IMR-90 (cell line): ENCODE results near the gene GRAMD1C. TPM values are rescaled to one million over a fixed set of nuclear protein-coding genes. Genes with fewer than 3 reads are reported as not detected.

Source experiments
- ATAC-seq: fragments of 200-7000 bp; cut with Tn5 transposase; 2 replicates; pipeline ENCODE4 v1.9.1; 2020; ENCODE audit warnings: low read depth, mild to moderate bottlenecking, moderate library complexity
- BruUV-seq: library from RNA; stranded (reverse); fragments of 400-500 nt; replicated peaks from 2 replicates; lab custom pipeline; 2021; lab: Mats Ljungman, UMichigan
- CTCF ChIA-PET: fragments of 300-600 bp; formaldehyde crosslinking; extraction: SDS; loops from one replicate; lab custom pipeline; 2021; ENCODE audit warnings: antibody characterized with exemption; lab: Yijun Ruan, JAX
- POLR2A ChIA-PET: fragments of 300-600 bp; sonication (Branson Sonifier 250); formaldehyde crosslinking; loops from one replicate; lab custom pipeline; 2022; ENCODE audit warnings: antibody characterized with exemption; ENCODE audit not compliant: unreplicated experiment; lab: Charles Lee
- DNase-seq: peaks from one replicate; pipeline ENCODE4 v3.0.0; 2013
- H2AFZ ChIP-seq: replicated peaks from 2 replicates; pipeline ENCODE3; 2013; ENCODE audit warnings: low read length, mild to moderate bottlenecking; ENCODE audit not compliant: poor library complexity
- H2AK5ac ChIP-seq: 2 replicates; pipeline ENCODE4 v1.6.1; 2013; ENCODE audit warnings: low read depth, low read length, inconsistent platforms
- H2AK9ac ChIP-seq: replicated peaks from 2 replicates; pipeline ENCODE3; 2013; ENCODE audit warnings: mild to moderate bottlenecking, low read depth, low read length, moderate library complexity; ENCODE audit not compliant: poor library complexity
- H2BK120ac ChIP-seq: 2 replicates; pipeline ENCODE4 v1.6.1; 2013; ENCODE audit warnings: low read depth, low read length, inconsistent platforms
- H2BK15ac ChIP-seq: 3 replicates; pipeline ENCODE4 v1.6.1; 2013; ENCODE audit warnings: low read depth, low read length, inconsistent platforms
- H2BK20ac ChIP-seq: 2 replicates; pipeline ENCODE4 v1.6.1; 2013; ENCODE audit warnings: low read depth, mild to moderate bottlenecking, inconsistent platforms, low read length, moderate library complexity
- H2BK5ac ChIP-seq: 2 replicates; pipeline ENCODE4 v1.6.1; 2013; ENCODE audit warnings: mild to moderate bottlenecking, low read depth, low read length, inconsistent platforms; ENCODE audit not compliant: poor library complexity, severe bottlenecking
- H3K14ac ChIP-seq: replicated peaks from 2 replicates; pipeline ENCODE4 v1.6.1; 2013; ENCODE audit warnings: low read depth, low read length, inconsistent platforms
- H3K18ac ChIP-seq: 2 replicates; pipeline ENCODE4 v1.6.1; 2013; ENCODE audit warnings: low read depth, low read length, control low read depth
- H3K23ac ChIP-seq: 2 replicates; pipeline ENCODE4 v1.6.1; 2013; ENCODE audit warnings: low read depth, low read length, inconsistent platforms
- H3K27ac ChIP-seq: 2 replicates; pipeline ENCODE4 v1.5.1; 2013; ENCODE audit warnings: mild to moderate bottlenecking, control low read depth, low read length; ENCODE audit not compliant: insufficient read depth
- H3K27me3 ChIP-seq: 2 replicates; pipeline ENCODE4 v1.6.1; 2013; ENCODE audit warnings: low read length; ENCODE audit not compliant: control insufficient read depth, insufficient read depth
- H3K36me3 ChIP-seq: 2 replicates; pipeline ENCODE4 v1.6.1; 2013; ENCODE audit warnings: low read length, mixed read lengths; ENCODE audit not compliant: control insufficient read depth, insufficient read depth
- H3K4ac ChIP-seq: 2 replicates; pipeline ENCODE4 v1.6.1; 2013; ENCODE audit warnings: low read depth, low read length, inconsistent platforms
- H3K4me1 ChIP-seq: 2 replicates; pipeline ENCODE4 v1.6.1; 2013; ENCODE audit warnings: low read length, mixed read lengths; ENCODE audit not compliant: control insufficient read depth, insufficient read depth
- H3K4me2 ChIP-seq: 2 replicates; pipeline ENCODE4 v1.6.1; 2013; ENCODE audit warnings: low read depth, mild to moderate bottlenecking, control low read depth, low read length, moderate library complexity
- H3K4me3 ChIP-seq: 2 replicates; pipeline ENCODE4 v1.5.1; 2013; ENCODE audit warnings: low read depth, mild to moderate bottlenecking, control low read depth, low read length, moderate library complexity; ENCODE audit not compliant: insufficient read depth
- H3K56ac ChIP-seq: 2 replicates; pipeline ENCODE4 v1.6.1; 2013; ENCODE audit warnings: low read length, inconsistent platforms; ENCODE audit not compliant: insufficient read depth; ENCODE audit errors: extremely low read depth
- H3K79me1 ChIP-seq, 2 experiments: 2 replicates each; pipeline ENCODE4 v1.6.1; 2013; ENCODE audit warnings: low read length in 2 of 2, inconsistent platforms in 1 of 2, low read depth in 1 of 2
- H3K9ac ChIP-seq: 2 replicates; pipeline ENCODE4 v1.6.1; 2013; ENCODE audit warnings: low read depth, low read length, control low read depth
- H3K9me1 ChIP-seq: 2 replicates; pipeline ENCODE4 v1.6.1; 2013; ENCODE audit warnings: low read length, inconsistent platforms; ENCODE audit not compliant: insufficient read depth
- H3K9me3 ChIP-seq: 2 replicates; pipeline ENCODE4 v1.6.1; 2013; ENCODE audit warnings: low read length; ENCODE audit not compliant: control insufficient read depth, insufficient read depth
- H4K20me1 ChIP-seq: 2 replicates; pipeline ENCODE4 v1.6.1; 2013; ENCODE audit warnings: low read length, inconsistent platforms; ENCODE audit not compliant: insufficient read depth
- H4K5ac ChIP-seq: 2 replicates; pipeline ENCODE4 v1.6.1; 2013; ENCODE audit warnings: mild to moderate bottlenecking, low read depth, low read length, control low read depth
- H4K8ac ChIP-seq, 2 experiments: 2 replicates each; pipeline ENCODE4 v1.6.1; 2013; ENCODE audit warnings: low read depth in 2 of 2, low read length in 2 of 2, control low read depth in 1 of 2, inconsistent platforms in 1 of 2
- H4K91ac ChIP-seq: 2 replicates; pipeline ENCODE4 v1.6.1; 2013; ENCODE audit warnings: low read depth, low read length, inconsistent platforms; ENCODE audit not compliant: insufficient read depth
- BHLHE40 ChIP-seq: fragments of 150-350 bp; IDR thresholded peaks from 2 replicates; pipeline ENCODE4 v1.6.1; 2016; ENCODE audit warnings: mild to moderate bottlenecking, low read depth, low read length
- MAZ ChIP-seq: IDR thresholded peaks from 2 replicates; pipeline ENCODE4 v1.6.1; 2012; ENCODE audit warnings: low read depth, mild to moderate bottlenecking, low read length, improper control_type of control experiment, moderate library complexity, borderline replicate concordance
- WGBS, 2 experiments: methylation state at CpG; one replicate each; pipeline versions ENCODE4 v1.1.5 to v1.1.7; 2013; ENCODE audit warnings: missing lambda C conversion rate in 2 of 2; ENCODE audit not compliant: insufficient read length in 1 of 2; ENCODE audit errors: extremely low coverage in 2 of 2; 5-methylcytosine and 5-hydroxymethylcytosine counted together
- dilution Hi-C: fragments of 300-500 bp; cut with HindIII; formaldehyde crosslinking; loops from one replicate; pipeline ENCODE4 v1.14.3; 2018; ENCODE audit warnings: low sequenced_read_pairs; ENCODE audit not compliant: unreplicated experiment
- in situ Hi-C: fragments of 300-500 bp; cut with MboI; formaldehyde crosslinking; loops from 3 replicates; pipeline ENCODE4 v1.14.3; 2019; ENCODE audit warnings: low sequenced_read_pairs, inconsistent platforms, mixed read lengths
- intact Hi-C: fragments of 100-400 bp; cut with micrococcal nuclease; formaldehyde crosslinking; loops from 2 replicates; pipeline ENCODE4 v1.10.0; 2022
- polyA plus RNA-seq, 3 experiments: library from polyadenylated mRNA; depleted of rRNA; stranded (reverse); fragments of >200 nt; gene quantifications; 2 replicates each; pipeline ENCODE4 v1.2.3, GENCODE V29; 2012; ENCODE audit warnings: low replicate concordance in 1 of 3
- total RNA-seq: library from RNA; depleted of rRNA; stranded (reverse); fragments of >200 nt; gene quantifications from 2 replicates; pipeline ENCODE4 v1.2.3, GENCODE V29; 2012

Gene GRAMD1C
- total and polyA plus RNA-seq, 2 of the 4 experiments (the other 2 are of a cell fraction): 2.5 to 5.0 TPM

- TF ChIP-seq MAZ: peak; percentile 26; the same call in 1 of the 2 replicates
These were observed 108.9 kb downstream of the GRAMD1C start, which contains the start of gene ZDHHC23 (continued) for GRCh38 chr3:113947372-113948014.

DNA sequence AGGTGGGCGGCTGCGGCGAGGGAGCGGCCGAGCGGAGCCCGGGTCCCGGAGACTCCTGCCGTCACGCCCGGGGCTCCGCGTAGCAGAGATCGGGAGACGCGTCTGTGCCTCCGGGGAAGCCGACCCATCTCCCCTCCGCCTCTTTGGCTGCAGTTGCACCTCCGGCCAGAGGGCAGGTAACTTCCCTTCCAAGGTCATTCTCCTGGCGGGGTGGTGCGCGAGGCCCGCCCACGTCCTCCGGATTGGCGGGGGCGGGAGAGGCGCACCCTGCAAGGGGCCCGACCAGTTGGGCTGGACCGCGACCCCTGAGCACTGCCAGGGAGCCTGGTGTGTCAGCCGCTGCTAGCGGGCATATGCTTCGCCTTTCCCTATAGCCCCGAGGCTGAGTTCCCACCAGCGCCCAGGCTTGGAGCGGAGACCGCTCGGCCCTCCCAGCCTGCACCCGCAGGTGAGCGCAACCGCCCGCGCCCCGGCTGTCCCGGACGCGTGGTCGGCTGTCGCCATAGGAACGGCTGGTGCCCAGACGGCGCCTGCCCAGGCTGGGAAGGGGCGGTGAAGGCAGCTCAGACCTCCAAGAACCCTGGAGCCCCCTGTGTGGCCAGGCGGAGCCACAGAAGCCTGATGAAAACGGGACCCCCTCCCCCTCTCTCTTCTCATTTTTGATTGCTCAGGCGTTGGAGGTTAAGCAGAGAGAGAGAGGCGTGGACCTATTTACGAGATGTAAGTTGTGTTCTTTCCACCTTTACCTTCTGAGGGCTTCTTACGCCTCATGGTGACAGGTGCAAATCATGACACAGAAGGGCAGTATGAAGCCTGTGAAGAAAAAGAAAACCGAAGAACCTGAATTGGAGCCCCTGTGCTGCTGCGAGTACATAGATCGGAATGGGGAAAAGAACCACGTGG is 109.7 kb downstream of the GRAMD1C start:
- Histone ChIP-seq H4K91ac (no peak overlapping the region), H3K79me1 (no peaks in the 10 kb centered on the region), H3K56ac (no peak overlapping the region), H2AFZ (peak overlapping the region; percentile 90), H2AK9ac (peak overlapping the region; percentile 76), H3K27ac (no peak overlapping the region), H3K9ac (no peak overlapping the region), H3K23ac (no peak overlapping the region), H3K4me2 (peak overlapping the region; percentile 78), H4K5ac (no peak overlapping the region), H2AK5ac (no peak overlapping the region), H3K9me3 (no peaks in the 10 kb centered on the region), H4K20me1 (no peaks in the 10 kb centered on the region), H3K4me1 (no peaks in the 10 kb centered on the region; the same call in 1 of the 2 replicates), H2BK20ac (no peak overlapping the region), H3K9me1 (no peaks in the 10 kb centered on the region), H2BK5ac (no peak overlapping the region), H3K18ac (no peak overlapping the region), H2BK15ac (no peak overlapping the region), H3K36me3 (no peaks in the 10 kb centered on the region), H4K8ac (no peak overlapping the region), H3K4ac (no peak overlapping the region), H2BK120ac (no peak overlapping the region), H3K14ac (no peak overlapping the region), H3K4me3 (peak overlapping the region; percentile 44), H3K27me3 (peaks cover 18% of the 10 kb centered on the region)
- intact Hi-C loops (no loop called here), dilution Hi-C loops (no loop called here), in situ Hi-C loops (no loop called here)
- TF ChIP-seq BHLHE40: no peak
- no peak for DNase-seq
- WGBS, 2 experiments: 4% methylated on average over 22 of the region's 65 CpGs; no CpG with 5 or more reads in 1 of the 2 experiments
- ChIA-PET POLR2A (no interaction called here), CTCF (no interaction called here)
- peak; percentile 44 for ATAC-seq
- BruUV-seq: no TSS peak
